Naive thymus-derived CD4-positive, alpha-beta T cell (primary cell): ENCODE data around the gene ATG9B. TPM values are rescaled to one million over a fixed set of nuclear protein-coding genes. Genes with fewer than 3 reads are reported as not detected.
A peak's percentile ranks its signal among the peaks of the same experiment; 100 is the strongest.

ENCODE experiments used
- ATAC-seq: fragments of 150-1000 bp; cut with Tn5 transposase; 2 replicates; pipeline ENCODE4 v1.10.0; 2021; ENCODE audit warnings: mild to moderate bottlenecking, moderate library complexity
- CTCF ChIA-PET: fragments of 350-600 bp; sonication (Branson Sonifier 250); formaldehyde crosslinking; loops from one replicate; lab custom pipeline; 2021; ENCODE audit warnings: antibody characterized with exemption; lab: Charles Lee
- POLR2A ChIA-PET: fragments of 350-600 bp; sonication (Branson Sonifier 250); formaldehyde crosslinking; loops from one replicate; lab custom pipeline; 2021; ENCODE audit warnings: antibody characterized with exemption, inconsistent platforms; lab: Charles Lee
- DNase-seq, 9 donors: peaks; one replicate each; pipeline versions ENCODE4 v3.0.0 to v3.0.0-alpha.2; 2020 to 2022; ENCODE audit warnings: mixed read lengths in 1 of 9
- H3K27ac ChIP-seq: one replicate; pipeline ENCODE4 v1.7.0; 2013; ENCODE audit warnings: mild to moderate bottlenecking, low read depth, low read length, moderate library complexity
- H3K27me3 ChIP-seq, 2 donors: one replicate each; pipeline ENCODE4 v1.7.0; 2013; ENCODE audit warnings: low read length in 2 of 2, mild to moderate bottlenecking in 2 of 2, moderate library complexity in 2 of 2; ENCODE audit not compliant: control insufficient read depth in 2 of 2, insufficient read depth in 2 of 2
- H3K36me3 ChIP-seq, 3 experiments: 1 replicate in 2 of 3; 2 replicates in 1 of 3; pipeline ENCODE4 v1.7.0; 2013; ENCODE audit warnings: low read length in 3 of 3, mild to moderate bottlenecking in 3 of 3, moderate library complexity in 1 of 3; ENCODE audit not compliant: insufficient read depth in 3 of 3, control insufficient read depth in 2 of 3
- H3K4me1 ChIP-seq, 2 donors: one replicate each; pipeline ENCODE4 v1.7.0; 2013; ENCODE audit warnings: low read length in 2 of 2, mild to moderate bottlenecking in 2 of 2, moderate library complexity in 1 of 2; ENCODE audit not compliant: control insufficient read depth in 2 of 2, insufficient read depth in 2 of 2
- H3K4me3 ChIP-seq: 2 replicates; pipeline ENCODE4 v1.7.0; 2013; ENCODE audit warnings: mild to moderate bottlenecking, low read length
- H3K9me3 ChIP-seq, 3 experiments: 1 replicate in 2 of 3; 2 replicates in 1 of 3; pipeline ENCODE4 v1.7.0; 2013; ENCODE audit warnings: low read length in 3 of 3; ENCODE audit not compliant: control insufficient read depth in 2 of 3
- H3K27ac Mint-ChIP-seq, 9 donors: one replicate each; pipeline ENCODE4 v1.8.0; 2020 to 2022; ENCODE audit warnings: mixed read lengths in 9 of 9, mild to moderate bottlenecking in 8 of 9, moderate library complexity in 5 of 9, inconsistent platforms in 2 of 9
- H3K27me3 Mint-ChIP-seq, 5 donors: one replicate each; pipeline ENCODE4 v1.8.0; 2021 to 2022; ENCODE audit warnings: mixed read lengths in 5 of 5, mild to moderate bottlenecking in 1 of 5
- H3K36me3 Mint-ChIP-seq, 5 donors: one replicate each; pipeline ENCODE4 v1.8.0; 2020 to 2022; ENCODE audit warnings: mixed read lengths in 5 of 5, mild to moderate bottlenecking in 3 of 5, inconsistent platforms in 1 of 5
- H3K4me1 Mint-ChIP-seq, 7 donors: one replicate each; pipeline ENCODE4 v1.8.0; 2020 to 2022; ENCODE audit warnings: mixed read lengths in 7 of 7, mild to moderate bottlenecking in 3 of 7, inconsistent platforms in 1 of 7
- H3K4me3 Mint-ChIP-seq, 10 donors: one replicate each; pipeline ENCODE4 v1.8.0; 2020 to 2022; ENCODE audit warnings: mild to moderate bottlenecking in 10 of 10, mixed read lengths in 10 of 10, moderate library complexity in 6 of 10, inconsistent platforms in 2 of 10
- H3K9me3 Mint-ChIP-seq, 11 donors: one replicate each; pipeline ENCODE4 v1.8.0; 2020 to 2022; ENCODE audit warnings: mixed read lengths in 11 of 11, mild to moderate bottlenecking in 4 of 11, inconsistent platforms in 1 of 11, moderate library complexity in 1 of 11
- intact Hi-C, 2 donors: fragments of 100-400 bp; cut with micrococcal nuclease; formaldehyde crosslinking; loops; one replicate each; pipeline ENCODE4 v1.15.1; 2023
- polyA plus RNA-seq, 2 donors: library from polyadenylated mRNA; unstranded; fragments of 300-500 nt; fragmentation: Illumina TruSeq; gene quantifications; one replicate each; pipeline ENCODE4 v1.2.3, GENCODE V29; 2021
- total RNA-seq, 6 experiments: library from RNA in 5 of 6; stranded (reverse) in 5 of 6; gene quantifications; 1 replicate in 5 of 6; 2 replicates in 1 of 6; pipeline ENCODE4 v1.2.3 and lab custom pipeline; 2021 to 2026

Gene ATG9B
- total and polyA plus RNA-seq, 7 experiments from 2014 or later, result 11.3 to 49.4 (median 27.0) TPM

GRCh38 chr7:150979713-150980390 is 44.4 kb downstream of the ATG9B start:
- POLR2A ChIA-PET, result interaction anchor here (0.8 to 1.5 kb wide), 5 partner anchors 9 to 31 kb away, joined by 3 to 4 read pairs (median 4); no protein-coding TSS in a partner anchor
- peaks cover 10 to 13% of the 10 kb centered on the region in 2 donors for H3K27me3 ChIP-seq
- peak overlapping the region in 4 of 10 donors; percentile 10 to 56 (median 40) for H3K4me3 Mint-ChIP-seq

GRCh38 chr7:150978126-150978789 is 46.0 kb downstream of the ATG9B start, which contains the start of gene KCNH2:
Gene KCNH2 (minus strand): TSS chr7:150978321. CDS start chr7:150977913, 408 bp downstream.
- H3K4me1 Mint-ChIP-seq, result peaks cover 26 to 45% (median 37%) of the 10 kb centered on the region in 7 donors
- H3K36me3 ChIP-seq, result no peaks in the 10 kb centered on the region
- H3K36me3 Mint-ChIP-seq, result peaks cover 0 to 5% (median 0%) of the 10 kb centered on the region in 5 donors
- H3K27me3 Mint-ChIP-seq, result peaks cover 19 to 68% (median 37%) of the 10 kb centered on the region in 5 donors
- peak within 1 kb of the TSS; percentile 74 to 92 (median 86) for H3K4me3 Mint-ChIP-seq
- POLR2A ChIA-PET, result interaction anchor here (0.6 to 6.1 kb wide), 2 partner anchors 36 to 153 kb away, joined by 3 to 34 read pairs; no protein-coding TSS in a partner anchor
- ATAC-seq, result no peak
- H3K9me3 ChIP-seq, result no peaks in the 10 kb centered on the region
- intact Hi-C loops, result loop anchor here in 1 of 2 donors (10.0 kb wide), 1 partner anchor 313 kb away; no protein-coding TSS in a partner anchor
- peak within 1 kb of the TSS; percentile 59 to 89 (median 69) for H3K27ac Mint-ChIP-seq
- peaks cover 0 to 4% (median 0%) of the 10 kb centered on the region in 11 donors for H3K9me3 Mint-ChIP-seq
- peak within 1 kb of the TSS; percentile 54 for H3K4me3 ChIP-seq
- H3K27ac ChIP-seq, result no peak within 1 kb of the TSS
- DNase-seq, result peak in 2 of 9 donors; percentile 24 to 28
- peaks cover 20 to 44% of the 10 kb centered on the region in 2 donors for H3K4me1 ChIP-seq
- H3K27me3 ChIP-seq, result peaks cover 10 to 13% of the 10 kb centered on the region in 2 donors
- CTCF ChIA-PET, result interaction anchor here (0.6 to 1.5 kb wide), 5 partner anchors 8 to 63 kb away, joined by 3 to 4 read pairs (median 3); no protein-coding TSS in a partner anchor

More at GRCh38 chr7:150979713-150980390, 44.4 kb downstream of the ATG9B start:
- CTCF ChIA-PET, result interaction anchor here (0.8 to 1.5 kb wide), 5 partner anchors 16 to 131 kb away, joined by 3 to 4 read pairs (median 3); no protein-coding TSS in a partner anchor
- Histone ChIP-seq H3K27ac (no peak overlapping the region), H3K4me3 (no peak overlapping the region), H3K36me3 (no peaks in the 10 kb centered on the region), H3K9me3 (no peaks in the 10 kb centered on the region), H3K4me1 (peaks cover 17 to 33% of the 10 kb centered on the region in 2 donors)
- ATAC-seq (no peak), DNase-seq (no peak)
- Mint-ChIP-seq H3K27me3 (peaks cover 19 to 79% (median 37%) of the 10 kb centered on the region in 5 donors), H3K27ac (no peak overlapping the region), H3K4me1 (peaks cover 20 to 30% (median 26%) of the 10 kb centered on the region in 7 donors), H3K9me3 (peaks cover 0 to 4% (median 0%) of the 10 kb centered on the region in 11 donors), H3K36me3 (peaks cover 0 to 5% (median 0%) of the 10 kb centered on the region in 5 donors)
- intact Hi-C loops, result loop anchor here (10.0 kb wide), 2 partner anchors 205 to 315 kb away; no protein-coding TSS in a partner anchor

DNA sequence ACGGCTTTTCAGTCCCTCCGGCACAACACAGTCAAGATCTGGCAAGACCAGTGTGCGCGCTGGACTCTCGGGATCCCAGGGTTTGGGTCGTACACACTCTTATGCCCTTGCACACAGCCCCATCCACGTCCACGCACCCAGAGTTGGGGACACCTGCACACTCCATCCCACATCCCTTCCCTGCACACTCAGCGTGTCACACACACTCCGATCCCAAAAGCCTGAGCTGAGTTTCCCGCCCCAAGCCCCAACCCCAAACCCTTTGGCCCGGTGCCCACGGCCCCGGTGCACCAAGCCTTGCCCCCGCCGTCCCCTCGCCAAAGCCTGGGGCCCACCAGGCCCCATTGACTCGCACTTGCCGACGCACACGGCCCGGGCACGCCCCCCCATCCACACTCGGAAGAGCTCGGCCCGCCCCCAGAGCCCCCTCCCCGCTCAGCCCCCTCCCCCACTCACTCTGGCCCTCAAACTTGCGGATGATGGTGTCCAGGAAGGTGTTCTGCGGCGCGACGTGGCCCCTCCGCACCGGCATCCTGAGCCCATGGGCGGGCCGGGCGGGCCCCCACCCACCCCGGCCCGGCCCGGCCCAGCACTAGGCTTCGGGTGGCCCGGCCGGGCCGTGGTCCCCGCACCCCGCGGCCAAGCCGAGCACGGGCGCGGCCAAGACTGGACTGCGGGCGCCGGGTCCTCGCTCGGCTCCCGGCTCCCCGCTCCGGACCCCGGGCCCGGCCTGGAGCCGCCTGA is 46.7 kb downstream of the ATG9B start:
- H3K27ac Mint-ChIP-seq, result peak overlapping the region in 7 of 9 donors; percentile 2 to 65 (median 51)
- H3K4me1 ChIP-seq, result peaks cover 20 to 47% of the 10 kb centered on the region in 2 donors
- ATAC-seq (no peak), DNase-seq (no peak)
- POLR2A ChIA-PET, result interaction anchor here (0.6 to 6.1 kb wide), 4 partner anchors 8 to 154 kb away, joined by 3 to 34 read pairs (median 3); no protein-coding TSS in a partner anchor
- peaks cover 10 to 13% of the 10 kb centered on the region in 2 donors for H3K27me3 ChIP-seq
- no peaks in the 10 kb centered on the region for H3K36me3 ChIP-seq
- H3K9me3 ChIP-seq, result no peaks in the 10 kb centered on the region
- H3K4me3 ChIP-seq, result no peak overlapping the region
- H3K4me3 Mint-ChIP-seq, result peak overlapping the region; percentile 74 to 89 (median 83)
- peaks cover 0 to 5% (median 0%) of the 10 kb centered on the region in 5 donors for H3K36me3 Mint-ChIP-seq
- CTCF ChIA-PET, result interaction anchor here (0.7 to 1.2 kb wide), 3 partner anchors 9 to 42 kb away, joined by 3 to 4 read pairs (median 3); no protein-coding TSS in a partner anchor
- intact Hi-C loops, result loop anchor here in 1 of 2 donors (10.0 kb wide), 1 partner anchor 313 kb away; no protein-coding TSS in a partner anchor
- H3K27me3 Mint-ChIP-seq, result peaks cover 19 to 64% (median 37%) of the 10 kb centered on the region in 5 donors
- no peak overlapping the region for H3K27ac ChIP-seq
- H3K4me1 Mint-ChIP-seq, result peaks cover 31 to 52% (median 44%) of the 10 kb centered on the region in 7 donors
- peaks cover 0 to 4% (median 0%) of the 10 kb centered on the region in 11 donors for H3K9me3 Mint-ChIP-seq

DNA sequence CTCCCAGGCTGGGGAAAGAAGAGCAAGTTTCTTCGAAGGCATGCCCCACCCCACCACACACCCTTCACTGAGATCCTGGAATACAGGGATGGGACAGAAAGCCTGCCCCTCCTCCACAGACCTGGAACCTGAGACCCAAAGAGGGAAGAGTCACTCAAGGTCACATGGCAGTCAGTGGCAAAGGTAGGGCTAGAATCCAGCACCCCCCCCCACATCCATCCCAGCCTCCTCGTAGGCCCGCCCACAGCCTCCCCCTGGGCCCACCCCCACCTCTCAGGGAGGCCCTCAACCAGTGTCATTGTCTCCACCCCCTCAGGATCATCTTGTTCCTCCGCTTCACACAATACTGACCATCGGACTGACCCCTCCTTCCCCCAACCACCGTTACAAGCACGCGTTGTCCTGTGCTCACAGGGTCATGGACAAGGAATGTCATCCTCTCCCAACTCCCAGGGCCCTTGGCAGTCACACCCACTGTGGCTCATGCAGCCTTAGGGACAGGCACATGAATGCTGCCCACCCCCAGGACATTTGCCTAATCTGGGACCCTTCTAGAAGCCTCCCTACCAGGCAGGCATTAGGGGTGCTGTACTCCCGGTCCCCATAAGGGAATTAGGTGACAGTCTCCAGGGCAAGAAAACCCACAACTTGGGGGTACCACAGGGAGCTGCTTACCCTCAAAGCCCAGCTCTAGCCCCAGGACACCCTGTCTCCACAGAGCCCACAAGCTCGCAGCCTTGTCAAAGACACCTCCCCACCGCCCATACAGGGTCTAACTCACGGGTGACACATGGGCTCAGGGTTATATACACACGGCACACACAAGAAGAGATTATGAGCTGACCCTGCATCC is 47.5 kb downstream of the ATG9B start:
- H3K9me3 Mint-ChIP-seq, result peaks cover 0 to 4% (median 0%) of the 10 kb centered on the region in 11 donors
- H3K27ac ChIP-seq, result no peak overlapping the region
- no peaks in the 10 kb centered on the region for H3K36me3 ChIP-seq
- H3K9me3 ChIP-seq, result no peaks in the 10 kb centered on the region
- H3K4me1 ChIP-seq, result peaks cover 20 to 47% of the 10 kb centered on the region in 2 donors
- intact Hi-C loops, result loop anchor here in 1 of 2 donors (10.0 kb wide), 1 partner anchor 312 kb away; no protein-coding TSS in a partner anchor
- H3K4me1 Mint-ChIP-seq, result peaks cover 31 to 57% (median 45%) of the 10 kb centered on the region in 7 donors
- H3K4me3 ChIP-seq, result no peak overlapping the region
- H3K27me3 ChIP-seq, result peaks cover 7 to 13% of the 10 kb centered on the region in 2 donors
- CTCF ChIA-PET, result interaction anchor here (0.8 to 1.6 kb wide), 4 partner anchors 9 to 43 kb away, joined by 3 to 18 read pairs (median 8); no protein-coding TSS in a partner anchor
- ATAC-seq, result no peak
- peak overlapping the region; percentile 74 to 89 (median 83) for H3K4me3 Mint-ChIP-seq
- peaks cover 0 to 5% (median 0%) of the 10 kb centered on the region in 5 donors for H3K36me3 Mint-ChIP-seq
- peak overlapping the region in 5 of 9 donors; percentile 2 to 62 (median 51) for H3K27ac Mint-ChIP-seq
- peaks cover 19 to 56% (median 33%) of the 10 kb centered on the region in 5 donors for H3K27me3 Mint-ChIP-seq
- POLR2A ChIA-PET, result interaction anchor here (1.0 to 6.1 kb wide), 10 partner anchors 8 to 82 kb away, joined by 3 to 34 read pairs (median 3); partner anchors contain the start of genes ABCB8 and SLC4A2
- DNase-seq, result no peak
